SH-SY5Y (cell line): ENCODE measurements around the gene EML1.

Experiments used
- GATA2 ChIP-seq: IDR thresholded peaks from 2 replicates; pipeline ENCODE4 v1.6.1; 2011; ENCODE audit warnings: mild to moderate bottlenecking, low read depth, low read length
- GATA3 ChIP-seq: IDR thresholded peaks from 2 replicates; pipeline ENCODE4 v1.6.1; 2011; ENCODE audit warnings: low read depth, mild to moderate bottlenecking, low read length, moderate library complexity

DNA sequence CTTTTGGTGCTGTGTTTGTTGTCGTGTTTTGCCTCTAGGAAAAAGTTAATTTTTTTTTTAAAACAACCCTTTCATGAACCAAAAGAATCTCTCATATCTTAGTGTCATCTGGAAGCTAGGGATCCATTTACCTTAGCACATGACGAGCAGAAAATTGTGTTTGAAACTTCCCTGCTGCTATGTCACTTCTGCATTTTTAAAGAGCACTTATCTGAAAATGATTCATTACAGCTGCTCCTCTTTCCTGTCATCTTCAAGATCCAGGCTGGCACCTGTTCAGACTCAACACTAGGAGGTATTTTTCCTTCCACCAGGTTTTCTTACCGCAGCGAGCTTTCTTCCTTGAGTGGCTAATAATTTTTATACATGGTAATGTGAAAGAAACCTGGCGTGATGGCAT is 67.0 kb downstream of the EML1 start:
- TF ChIP-seq GATA3 (no peak), GATA2 (no peak)
